RWPE2 (cell line): ENCODE measurements around the gene HDAC9.

Experiments used
- ATAC-seq: fragments of 200-7000 bp; cut with Tn5 transposase; 3 replicates; pipeline ENCODE4 v1.9.1; 2021; ENCODE audit warnings: low read depth
- DNase-seq: peaks from one replicate; pipeline ENCODE4 v3.0.0-alpha.2; 2020; ENCODE audit warnings: low spot score
- H3K27ac ChIP-seq: fragments of 450-650 bp; 2 replicates; pipeline ENCODE4 v1.5.1; 2017; ENCODE audit warnings: mild to moderate bottlenecking; ENCODE audit not compliant: poor library complexity, severe bottlenecking
- H3K27me3 ChIP-seq: fragments of 250-450 bp; sonication (Bioruptor Pico); 2 replicates; pipeline ENCODE4 v1.5.1; 2021; ENCODE audit warnings: mild to moderate bottlenecking, moderate library complexity; ENCODE audit not compliant: insufficient read depth, poor library complexity, severe bottlenecking
- H3K36me3 ChIP-seq: fragments of 250-450 bp; sonication (Bioruptor Pico); 2 replicates; pipeline ENCODE4 v1.5.1; 2020; ENCODE audit warnings: low read depth, mild to moderate bottlenecking, moderate library complexity
- H3K4me1 ChIP-seq: fragments of 250-450 bp; sonication (Bioruptor Pico); 2 replicates; pipeline ENCODE4 v1.5.1; 2021; ENCODE audit warnings: mild to moderate bottlenecking, moderate library complexity; ENCODE audit not compliant: insufficient read depth, poor library complexity, severe bottlenecking
- H3K4me3 ChIP-seq: fragments of 250-450 bp; sonication (Bioruptor Pico); 2 replicates; pipeline ENCODE4 v1.5.1; 2021; ENCODE audit warnings: mild to moderate bottlenecking, moderate library complexity; ENCODE audit not compliant: severe bottlenecking
- H3K9me3 ChIP-seq: fragments of 250-450 bp; sonication (Bioruptor Pico); 2 replicates; pipeline ENCODE4 v1.5.1; 2021; ENCODE audit warnings: mild to moderate bottlenecking, moderate library complexity; ENCODE audit not compliant: severe bottlenecking
- TF ChIP-seq, protein P1 (sequence below): fragments of 450-650 bp; IDR thresholded peaks from one replicate; pipeline ENCODE4 v1.5.1; 2017; ENCODE audit warnings: mild to moderate bottlenecking, moderate library complexity; ENCODE audit not compliant: poor library complexity, severe bottlenecking

HDAC9 gene

DNA sequence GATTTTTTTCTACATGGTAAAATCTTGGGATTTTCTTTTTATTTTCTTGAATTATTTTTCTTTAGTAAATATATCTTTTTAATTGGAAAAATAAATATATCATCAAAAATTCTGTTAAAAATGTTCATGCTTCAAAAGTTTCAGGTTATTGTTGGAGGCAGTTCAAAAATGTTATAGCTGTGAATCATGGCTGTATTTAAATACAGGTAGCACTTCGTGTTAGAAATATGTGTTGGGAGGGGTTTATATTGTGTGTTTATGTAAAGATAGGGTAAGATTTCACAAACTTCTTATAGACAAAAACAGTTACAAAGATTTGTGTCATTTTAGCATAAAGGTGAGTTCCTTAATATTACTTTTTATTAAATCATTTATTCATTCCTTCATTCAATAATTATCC is 60.4 kb downstream of the HDAC9 start:
- no peak for DNase-seq
- peaks cover 9% of the 10 kb centered on the region for H3K4me1 ChIP-seq
- H3K4me3 ChIP-seq = no peak overlapping the region
- H3K27ac ChIP-seq = no peak overlapping the region
- peak; percentile 72 for ATAC-seq
- no peaks in the 10 kb centered on the region for H3K27me3 ChIP-seq
- H3K9me3 ChIP-seq = no peaks in the 10 kb centered on the region
- TF ChIP-seq, protein P1, sequence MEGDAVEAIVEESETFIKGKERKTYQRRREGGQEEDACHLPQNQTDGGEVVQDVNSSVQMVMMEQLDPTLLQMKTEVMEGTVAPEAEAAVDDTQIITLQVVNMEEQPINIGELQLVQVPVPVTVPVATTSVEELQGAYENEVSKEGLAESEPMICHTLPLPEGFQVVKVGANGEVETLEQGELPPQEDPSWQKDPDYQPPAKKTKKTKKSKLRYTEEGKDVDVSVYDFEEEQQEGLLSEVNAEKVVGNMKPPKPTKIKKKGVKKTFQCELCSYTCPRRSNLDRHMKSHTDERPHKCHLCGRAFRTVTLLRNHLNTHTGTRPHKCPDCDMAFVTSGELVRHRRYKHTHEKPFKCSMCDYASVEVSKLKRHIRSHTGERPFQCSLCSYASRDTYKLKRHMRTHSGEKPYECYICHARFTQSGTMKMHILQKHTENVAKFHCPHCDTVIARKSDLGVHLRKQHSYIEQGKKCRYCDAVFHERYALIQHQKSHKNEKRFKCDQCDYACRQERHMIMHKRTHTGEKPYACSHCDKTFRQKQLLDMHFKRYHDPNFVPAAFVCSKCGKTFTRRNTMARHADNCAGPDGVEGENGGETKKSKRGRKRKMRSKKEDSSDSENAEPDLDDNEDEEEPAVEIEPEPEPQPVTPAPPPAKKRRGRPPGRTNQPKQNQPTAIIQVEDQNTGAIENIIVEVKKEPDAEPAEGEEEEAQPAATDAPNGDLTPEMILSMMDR = no peak
- H3K36me3 ChIP-seq = no peaks in the 10 kb centered on the region

DNA sequence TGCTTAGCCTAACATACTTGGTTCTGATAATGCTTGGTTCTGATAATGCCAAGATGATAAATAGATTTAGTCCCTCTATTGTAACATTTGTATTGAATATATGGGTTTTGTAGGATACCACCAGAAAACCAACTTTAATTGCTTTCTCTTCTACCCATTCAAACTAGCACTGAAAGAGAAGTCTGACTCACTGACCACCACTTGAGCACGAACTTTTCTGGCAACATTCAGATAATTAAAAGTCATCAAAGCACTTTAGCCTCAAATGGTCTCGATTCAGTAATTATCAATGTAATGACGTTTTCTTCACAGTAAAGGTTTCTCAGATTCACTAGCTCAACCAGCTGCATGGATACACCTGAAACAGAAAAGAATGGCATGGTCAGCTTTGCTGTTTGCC is 63.0 kb downstream of the HDAC9 start:
- Histone ChIP-seq H3K27me3 (no peaks in the 10 kb centered on the region), H3K27ac (no peak overlapping the region), H3K36me3 (no peaks in the 10 kb centered on the region), H3K9me3 (no peaks in the 10 kb centered on the region), H3K4me1 (peaks cover 9% of the 10 kb centered on the region), H3K4me3 (no peak overlapping the region)
- TF ChIP-seq, protein P1 = no peak
- ATAC-seq (no peak), DNase-seq (no peak)

DNA sequence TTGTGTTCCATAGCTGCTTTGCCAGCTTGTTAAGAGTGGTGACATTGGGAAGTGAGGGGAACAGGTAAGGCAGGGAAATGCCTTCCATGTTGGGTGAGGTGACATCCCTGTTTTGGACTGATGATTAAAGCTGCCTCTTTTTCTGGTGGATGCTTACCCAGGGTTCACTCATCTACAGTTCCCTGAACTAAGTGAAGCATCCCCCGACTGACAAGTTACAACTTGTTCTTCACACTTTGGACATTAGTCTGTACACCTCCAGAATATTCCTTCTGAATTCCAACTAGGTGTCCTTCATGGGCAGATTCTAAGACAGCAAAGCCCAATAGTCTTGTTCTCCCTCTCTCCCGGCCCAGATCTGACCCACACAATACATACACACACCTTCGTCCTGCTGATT is 63.4 kb downstream of the HDAC9 start:
- H3K27ac ChIP-seq = no peak overlapping the region
- TF ChIP-seq, protein P1 = no peak
- H3K4me1 ChIP-seq = peaks cover 9% of the 10 kb centered on the region
- H3K36me3 ChIP-seq = no peaks in the 10 kb centered on the region
- ATAC-seq (0 out of 3 replicates have a peak, but pooled peaks have one; percentile 23), DNase-seq (no peak)
- no peaks in the 10 kb centered on the region for H3K9me3 ChIP-seq
- H3K27me3 ChIP-seq = no peaks in the 10 kb centered on the region
- H3K4me3 ChIP-seq = no peak overlapping the region

DNA sequence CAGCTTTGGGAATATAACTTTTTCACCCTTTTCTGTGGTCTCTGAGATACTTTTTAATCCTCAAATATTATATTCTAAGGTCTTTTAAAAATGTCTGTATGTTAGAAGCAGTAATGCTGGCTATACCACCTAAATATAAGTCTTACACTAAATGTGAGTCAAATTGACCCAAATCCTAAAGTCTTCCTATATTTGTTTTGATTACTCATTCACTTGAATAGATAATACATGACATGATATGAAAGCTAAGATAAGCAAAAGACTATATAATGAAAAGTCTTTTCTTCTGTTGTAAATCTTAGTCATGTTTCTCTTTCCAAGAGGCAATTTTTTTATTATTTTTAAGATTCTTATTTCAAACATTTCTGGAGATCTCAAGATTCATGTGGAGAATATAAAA is 64.2 kb downstream of the HDAC9 start:
- ATAC-seq = no peak
- H3K27ac ChIP-seq = no peak overlapping the region

DNA sequence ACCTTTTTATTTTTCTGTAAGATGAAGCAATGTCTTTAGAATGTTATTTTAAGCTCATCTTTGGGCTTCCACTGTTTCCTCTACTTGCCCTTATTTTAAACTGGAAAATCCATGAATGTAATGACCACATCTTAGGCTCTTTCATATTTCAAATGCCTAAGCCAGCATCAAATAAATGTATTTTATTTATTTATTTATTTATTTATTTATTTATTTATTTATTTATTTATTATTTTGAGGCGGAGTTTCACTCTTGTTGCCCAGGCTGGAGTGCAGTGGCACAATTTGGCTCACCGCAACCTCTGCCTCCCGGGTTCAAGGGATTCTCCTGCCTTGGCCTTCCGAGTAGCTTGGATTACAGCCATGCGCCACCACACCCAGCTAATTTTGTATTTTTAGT is 69.2 kb downstream of the HDAC9 start:
- TF ChIP-seq, protein P1 = no peak
- no peaks in the 10 kb centered on the region for H3K9me3 ChIP-seq
- H3K27ac ChIP-seq = no peak overlapping the region
- ATAC-seq (no peak), DNase-seq (no peak)
- H3K4me3 ChIP-seq = no peak overlapping the region
- H3K36me3 ChIP-seq = no peaks in the 10 kb centered on the region
- no peaks in the 10 kb centered on the region for H3K4me1 ChIP-seq
- H3K27me3 ChIP-seq = no peaks in the 10 kb centered on the region

More for the DNA sequence above, 64.2 kb downstream of the HDAC9 start:
- H3K9me3 ChIP-seq = no peaks in the 10 kb centered on the region
- no peak for DNase-seq
- no peaks in the 10 kb centered on the region for H3K27me3 ChIP-seq
- peaks cover 9% of the 10 kb centered on the region for H3K4me1 ChIP-seq
- no peaks in the 10 kb centered on the region for H3K36me3 ChIP-seq
- TF ChIP-seq, protein P1 = no peak
- H3K4me3 ChIP-seq = no peak overlapping the region
